Adrenal gland (tissue), 12 donors: ENCODE results near the gene MAP7. TPM values are rescaled to one million over a fixed set of nuclear protein-coding genes. Genes with fewer than 3 reads are reported as not detected.
"Not testable (repeated sequence)": the region's sequence is repeated elsewhere in the genome, so short reads cannot be mapped to it uniquely, and the experiment has no call there.

Source experiments
- DNase-seq, 7 donors: peaks; one replicate each; pipeline ENCODE4 v3.0.0-alpha.2; 2019 to 2020
- H3K27ac ChIP-seq, 5 donors: fragments of 200-600 bp; sonication (generic) in 4 of 5; 1 replicate in 3 of 5; 2 replicates in 2 of 5; pipeline versions ENCODE4 v1.5.1 to v1.8.0; 2016 to 2020; ENCODE audit warnings: mild to moderate bottlenecking in 1 of 5
- H3K27me3 ChIP-seq: fragments of 200-600 bp; 2 replicates; pipeline ENCODE4 v1.8.0; 2021
- H3K36me3 ChIP-seq, 2 donors: fragments of 200-600 bp; replicated peaks in 1 of 2; 1 replicate in 1 of 2; 2 replicates in 1 of 2; pipeline versions ENCODE4 v1.5.1 to v1.8.0; 2018 to 2022
- H3K4me1 ChIP-seq, 2 donors: fragments of 200-600 bp; replicated peaks in 1 of 2; 1 replicate in 1 of 2; 2 replicates in 1 of 2; pipeline versions ENCODE4 v1.5.1 to v1.8.0; 2018 to 2021
- H3K4me3 ChIP-seq, 4 donors: fragments of 200-600 bp; sonication (generic) in 3 of 4; one replicate each; pipeline ENCODE4 v1.5.1; 2016 to 2018
- H3K9me3 ChIP-seq, 3 donors: fragments of 200-600 bp; sonication (generic) in 1 of 3; replicated peaks in 1 of 3; 1 replicate in 2 of 3; 2 replicates in 1 of 3; pipeline versions ENCODE4 v1.5.1 to v1.8.0; 2016 to 2021
- CTCF ChIP-seq, 6 experiments: fragments of 450-650 bp in 4 of 6; fragments of 200-600 bp in 2 of 6; sonication (generic) in 1 of 6; IDR thresholded peaks; 1 replicate in 5 of 6; 2 replicates in 1 of 6; pipeline versions ENCODE4 v1.5.1 to v1.8.0; 2016 to 2021; ENCODE audit warnings: antibody characterized with exemption in 6 of 6, mild to moderate bottlenecking in 2 of 6, moderate library complexity in 1 of 6
- POLR2A ChIP-seq, 2 donors: fragments of 450-650 bp; IDR thresholded peaks; one replicate each; pipeline ENCODE4 v1.6.1; 2017; ENCODE audit warnings: antibody characterized with exemption in 2 of 2, mild to moderate bottlenecking in 2 of 2, moderate library complexity in 1 of 2
- WGBS, 4 donors: extraction: QIAGEN DNeasy Blood & Tissue Kit in 2 of 4; methylation state at CpG; one replicate each; pipeline versions ENCODE4 v1.1.5 to v1.1.7; 2013 to 2017; 5-methylcytosine and 5-hydroxymethylcytosine counted together
- intact Hi-C, 2 donors: fragments of 100-400 bp; cut with DNase I; formaldehyde crosslinking; loops; one replicate each; pipeline versions ENCODE4 v1.14.1 to v1.15.0; 2022 to 2023
- polyA plus RNA-seq, 3 donors: library from polyadenylated mRNA; stranded (reverse); fragments of 200-250 nt in 2 of 3; fragments of 350-450 nt in 1 of 3; fragmentation: Illumina TruSeq in 1 of 3; extraction: RNeasy Lipid Tissue Mini Kit (QIAGEN cat#74804) in 1 of 3; gene quantifications; one replicate each; pipeline ENCODE4 v1.2.3, GENCODE V29; 2013 to 2014
- total RNA-seq, 9 donors: library from RNA; depleted of rRNA in 4 of 9; stranded (reverse); fragments of >200 nt in 4 of 9; fragments of 120-200 nt in 1 of 9; fragmentation: NEBNext Ultra II Directional in 1 of 9; extraction: Animal tissue kit (Norgen Biotek cat#: 25700) in 1 of 9; gene quantifications; one replicate each; pipeline versions ENCODE4 v1.1.0 to v1.2.4, GENCODE V29; 2013 to 2023
- donor health status: healthy with polysubstance abuse.
- donor health status: Bipolar disorder and iron deficiency.
- donor health status: DM: yes; HTN: yes; CAD: no.
- donor health status: DM: no; HTN: no; CAD: no.
- donor health status: DM: no; HTN: no; CAD: no.
- donor health status: DM: yes; HTN: yes; CAD: no.

The MAP7 gene
- total and polyA plus RNA-seq, 12 donors, result 4.7 to 31.6 (median 11.3) TPM

DNA sequence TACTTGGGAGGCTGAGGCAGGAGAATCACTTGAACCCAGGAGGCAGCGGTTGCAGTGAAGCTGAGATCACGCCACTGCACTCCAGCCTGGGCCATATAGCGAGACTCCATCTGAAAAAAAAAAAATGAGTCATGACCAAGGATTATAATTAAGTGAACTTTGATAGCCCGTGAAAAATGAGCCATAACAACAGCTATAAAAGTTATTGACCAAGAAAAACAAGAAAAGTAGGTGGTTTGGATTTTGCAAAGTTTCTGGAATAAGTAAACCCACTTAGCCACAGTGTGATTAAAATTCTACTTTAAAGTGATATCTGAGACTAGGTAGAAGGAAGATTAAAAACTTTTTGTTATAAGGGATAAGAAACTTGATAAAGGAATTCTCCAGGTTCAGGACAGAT is 234.6 kb downstream of the MAP7 start:
- Histone ChIP-seq H3K4me1 (no peaks in the 10 kb centered on the region), H3K27me3 (no peaks in the 10 kb centered on the region), H3K4me3 (no peak overlapping the region), H3K36me3 (no peaks in the 10 kb centered on the region), H3K27ac (no peak overlapping the region), H3K9me3 (no peaks in the 10 kb centered on the region)
- 85 to 95% (median 89%) methylated on average over 4 of the region's 4 CpGs for WGBS, 4 donors
- TF ChIP-seq CTCF (IDR thresholded peaks at IDR 0.05) (no peak), POLR2A (IDR thresholded peaks at IDR 0.05) (no peak)
- intact Hi-C loops, result loop anchor here in 1 of 2 donors (10.0 kb wide), 1 partner anchor 781 kb away; no protein-coding TSS in a partner anchor
- no peak for DNase-seq

GRCh38 chr6:136312975-136313374 is 237.2 kb downstream of the MAP7 start:
- Histone ChIP-seq H3K27me3 (no peaks in the 10 kb centered on the region), H3K9me3 (no peaks in the 10 kb centered on the region), H3K27ac (no peak overlapping the region), H3K36me3 (no peaks in the 10 kb centered on the region), H3K4me1 (no peaks in the 10 kb centered on the region), H3K4me3 (no peak overlapping the region)
- intact Hi-C loops, result loop anchor here in 1 of 2 donors (10.0 kb wide), 1 partner anchor 778 kb away; no protein-coding TSS in a partner anchor
- TF ChIP-seq POLR2A (IDR thresholded peaks at IDR 0.05) (no peak), CTCF (IDR thresholded peaks at IDR 0.05) (no peak)
- WGBS, 4 donors, result 91 to 98% (median 93%) methylated on average over 3 of the region's 3 CpGs
- DNase-seq, result no peak

GRCh38 chr6:136309729-136310311 is 240.4 kb downstream of the MAP7 start:
- Histone ChIP-seq H3K4me1 (no peaks in the 10 kb centered on the region), H3K36me3 (no peaks in the 10 kb centered on the region), H3K27ac (no peak overlapping the region), H3K4me3 (no peak overlapping the region), H3K9me3 (no peaks in the 10 kb centered on the region), H3K27me3 (no peaks in the 10 kb centered on the region)
- intact Hi-C loops, result loop anchor here in 1 of 2 donors (10.0 kb wide), 1 partner anchor 775 kb away; no protein-coding TSS in a partner anchor
- 95 to 100% (median 96%) methylated on average over 1 of the region's 1 CpG for WGBS, 4 donors
- DNase-seq, result no peak
- TF ChIP-seq POLR2A (IDR thresholded peaks at IDR 0.05), result no peak

DNA sequence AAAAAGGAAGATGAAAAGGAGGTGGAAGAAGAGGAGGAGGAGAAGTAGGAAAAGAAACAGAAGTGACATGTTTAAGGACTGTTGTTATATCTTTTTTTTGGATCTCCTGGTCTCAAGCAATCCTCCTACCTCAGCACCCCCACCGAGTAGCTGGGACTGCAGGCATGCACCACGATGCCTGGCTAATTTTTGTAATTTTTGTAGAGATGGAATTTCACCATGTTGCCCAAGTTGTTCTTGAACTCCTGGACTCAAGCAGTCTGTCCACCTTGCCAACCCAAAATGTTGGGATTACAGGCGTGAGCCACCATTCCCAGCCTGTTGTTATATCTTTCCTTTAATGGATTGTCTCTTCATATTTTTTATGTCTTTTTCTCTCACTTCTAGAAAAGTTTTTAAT is 241.1 kb downstream of the MAP7 start:
- WGBS, 4 donors, result 67 to 94% (median 86%) methylated on average over 3 of the region's 3 CpGs
- no peaks in the 10 kb centered on the region for H3K4me1 ChIP-seq
- intact Hi-C loops, result no loop called here
- no peak overlapping the region for H3K4me3 ChIP-seq
- DNase-seq, result no peak
- H3K9me3 ChIP-seq, result no peaks in the 10 kb centered on the region
- TF ChIP-seq CTCF (IDR thresholded peaks at IDR 0.05) (no peak), POLR2A (IDR thresholded peaks at IDR 0.05) (no peak)
- H3K36me3 ChIP-seq, result no peaks in the 10 kb centered on the region
- H3K27ac ChIP-seq, result no peak overlapping the region
- H3K27me3 ChIP-seq, result no peaks in the 10 kb centered on the region

- intact Hi-C loops, DNase-seq, H3K27ac ChIP-seq, H3K27me3 ChIP-seq, H3K9me3 ChIP-seq, H3K36me3 ChIP-seq, H3K4me3 ChIP-seq, H3K4me1 ChIP-seq: not testable (repeated sequence)
- 80 to 87% (median 81%) methylated on average over 1 of the region's 1 CpG; no CpG with 5 or more reads in 1 of the 4 donors for WGBS, 4 donors
Observed at GRCh38 chr6:136308469-136308868, 241.8 kb downstream of the MAP7 start.
